IMR-90 (cell line): ENCODE measurements around the gene EIF3A. TPM values are rescaled to one million over a fixed set of nuclear protein-coding genes. Genes with fewer than 3 reads are reported as not detected.

Experiments used
- ATAC-seq: fragments of 200-7000 bp; cut with Tn5 transposase; 2 replicates; pipeline ENCODE4 v1.9.1; 2020; ENCODE audit warnings: low read depth, mild to moderate bottlenecking, moderate library complexity
- BruUV-seq: library from RNA; stranded (reverse); fragments of 400-500 nt; replicated peaks from 2 replicates; lab custom pipeline; 2021; lab: Mats Ljungman, UMichigan
- CTCF ChIA-PET: fragments of 300-600 bp; formaldehyde crosslinking; extraction: SDS; loops from one replicate; lab custom pipeline; 2021; ENCODE audit warnings: antibody characterized with exemption; lab: Yijun Ruan, JAX
- POLR2A ChIA-PET: fragments of 300-600 bp; sonication (Branson Sonifier 250); formaldehyde crosslinking; loops from one replicate; lab custom pipeline; 2022; ENCODE audit warnings: antibody characterized with exemption; ENCODE audit not compliant: unreplicated experiment; lab: Charles Lee
- DNase-seq: peaks from one replicate; pipeline ENCODE4 v3.0.0; 2013
- H2AFZ ChIP-seq: replicated peaks from 2 replicates; pipeline ENCODE3; 2013; ENCODE audit warnings: low read length, mild to moderate bottlenecking; ENCODE audit not compliant: poor library complexity
- H2AK5ac ChIP-seq: 2 replicates; pipeline ENCODE4 v1.6.1; 2013; ENCODE audit warnings: low read depth, low read length, inconsistent platforms
- H2AK9ac ChIP-seq: replicated peaks from 2 replicates; pipeline ENCODE3; 2013; ENCODE audit warnings: mild to moderate bottlenecking, low read depth, low read length, moderate library complexity; ENCODE audit not compliant: poor library complexity
- H2BK120ac ChIP-seq: 2 replicates; pipeline ENCODE4 v1.6.1; 2013; ENCODE audit warnings: low read depth, low read length, inconsistent platforms
- H2BK15ac ChIP-seq: 3 replicates; pipeline ENCODE4 v1.6.1; 2013; ENCODE audit warnings: low read depth, low read length, inconsistent platforms
- H2BK20ac ChIP-seq: 2 replicates; pipeline ENCODE4 v1.6.1; 2013; ENCODE audit warnings: low read depth, mild to moderate bottlenecking, inconsistent platforms, low read length, moderate library complexity
- H2BK5ac ChIP-seq: 2 replicates; pipeline ENCODE4 v1.6.1; 2013; ENCODE audit warnings: mild to moderate bottlenecking, low read depth, low read length, inconsistent platforms; ENCODE audit not compliant: poor library complexity, severe bottlenecking
- H3K14ac ChIP-seq: replicated peaks from 2 replicates; pipeline ENCODE4 v1.6.1; 2013; ENCODE audit warnings: low read depth, low read length, inconsistent platforms
- H3K18ac ChIP-seq: 2 replicates; pipeline ENCODE4 v1.6.1; 2013; ENCODE audit warnings: low read depth, low read length, control low read depth
- H3K23ac ChIP-seq: 2 replicates; pipeline ENCODE4 v1.6.1; 2013; ENCODE audit warnings: low read depth, low read length, inconsistent platforms
- H3K27ac ChIP-seq: 2 replicates; pipeline ENCODE4 v1.5.1; 2013; ENCODE audit warnings: mild to moderate bottlenecking, control low read depth, low read length; ENCODE audit not compliant: insufficient read depth
- H3K27me3 ChIP-seq: 2 replicates; pipeline ENCODE4 v1.6.1; 2013; ENCODE audit warnings: low read length; ENCODE audit not compliant: control insufficient read depth, insufficient read depth
- H3K36me3 ChIP-seq: 2 replicates; pipeline ENCODE4 v1.6.1; 2013; ENCODE audit warnings: low read length, mixed read lengths; ENCODE audit not compliant: control insufficient read depth, insufficient read depth
- H3K4ac ChIP-seq: 2 replicates; pipeline ENCODE4 v1.6.1; 2013; ENCODE audit warnings: low read depth, low read length, inconsistent platforms
- H3K4me1 ChIP-seq: 2 replicates; pipeline ENCODE4 v1.6.1; 2013; ENCODE audit warnings: low read length, mixed read lengths; ENCODE audit not compliant: control insufficient read depth, insufficient read depth
- H3K4me2 ChIP-seq: 2 replicates; pipeline ENCODE4 v1.6.1; 2013; ENCODE audit warnings: low read depth, mild to moderate bottlenecking, control low read depth, low read length, moderate library complexity
- H3K4me3 ChIP-seq: 2 replicates; pipeline ENCODE4 v1.5.1; 2013; ENCODE audit warnings: low read depth, mild to moderate bottlenecking, control low read depth, low read length, moderate library complexity; ENCODE audit not compliant: insufficient read depth
- H3K56ac ChIP-seq: 2 replicates; pipeline ENCODE4 v1.6.1; 2013; ENCODE audit warnings: low read length, inconsistent platforms; ENCODE audit not compliant: insufficient read depth; ENCODE audit errors: extremely low read depth
- H3K79me1 ChIP-seq, 2 experiments: 2 replicates each; pipeline ENCODE4 v1.6.1; 2013; ENCODE audit warnings: low read length in 2 of 2, inconsistent platforms in 1 of 2, low read depth in 1 of 2
- H3K9ac ChIP-seq: 2 replicates; pipeline ENCODE4 v1.6.1; 2013; ENCODE audit warnings: low read depth, low read length, control low read depth
- H3K9me1 ChIP-seq: 2 replicates; pipeline ENCODE4 v1.6.1; 2013; ENCODE audit warnings: low read length, inconsistent platforms; ENCODE audit not compliant: insufficient read depth
- H3K9me3 ChIP-seq: 2 replicates; pipeline ENCODE4 v1.6.1; 2013; ENCODE audit warnings: low read length; ENCODE audit not compliant: control insufficient read depth, insufficient read depth
- H4K20me1 ChIP-seq: 2 replicates; pipeline ENCODE4 v1.6.1; 2013; ENCODE audit warnings: low read length, inconsistent platforms; ENCODE audit not compliant: insufficient read depth
- H4K5ac ChIP-seq: 2 replicates; pipeline ENCODE4 v1.6.1; 2013; ENCODE audit warnings: mild to moderate bottlenecking, low read depth, low read length, control low read depth
- H4K8ac ChIP-seq, 2 experiments: 2 replicates each; pipeline ENCODE4 v1.6.1; 2013; ENCODE audit warnings: low read depth in 2 of 2, low read length in 2 of 2, control low read depth in 1 of 2, inconsistent platforms in 1 of 2
- H4K91ac ChIP-seq: 2 replicates; pipeline ENCODE4 v1.6.1; 2013; ENCODE audit warnings: low read depth, low read length, inconsistent platforms; ENCODE audit not compliant: insufficient read depth
- CHD1 ChIP-seq: IDR thresholded peaks from 2 replicates; pipeline ENCODE4 v1.6.1; 2012; ENCODE audit warnings: low read depth, low read length, improper control_type of control experiment
- WGBS, 2 experiments: methylation state at CpG; one replicate each; pipeline versions ENCODE4 v1.1.5 to v1.1.7; 2013; ENCODE audit warnings: missing lambda C conversion rate in 2 of 2; ENCODE audit not compliant: insufficient read length in 1 of 2; ENCODE audit errors: extremely low coverage in 2 of 2; 5-methylcytosine and 5-hydroxymethylcytosine counted together
- dilution Hi-C: fragments of 300-500 bp; cut with HindIII; formaldehyde crosslinking; loops from one replicate; pipeline ENCODE4 v1.14.3; 2018; ENCODE audit warnings: low sequenced_read_pairs; ENCODE audit not compliant: unreplicated experiment
- in situ Hi-C: fragments of 300-500 bp; cut with MboI; formaldehyde crosslinking; loops from 3 replicates; pipeline ENCODE4 v1.14.3; 2019; ENCODE audit warnings: low sequenced_read_pairs, inconsistent platforms, mixed read lengths
- intact Hi-C: fragments of 100-400 bp; cut with micrococcal nuclease; formaldehyde crosslinking; loops from 2 replicates; pipeline ENCODE4 v1.10.0; 2022
- polyA plus RNA-seq, 3 experiments: library from polyadenylated mRNA; depleted of rRNA; stranded (reverse); fragments of >200 nt; gene quantifications; 2 replicates each; pipeline ENCODE4 v1.2.3, GENCODE V29; 2012; ENCODE audit warnings: low replicate concordance in 1 of 3
- total RNA-seq: library from RNA; depleted of rRNA; stranded (reverse); fragments of >200 nt; gene quantifications from 2 replicates; pipeline ENCODE4 v1.2.3, GENCODE V29; 2012

Gene EIF3A
- total and polyA plus RNA-seq, 2 of the 4 experiments (the other 2 are of a cell fraction) = 49.6 to 145 TPM

DNA sequence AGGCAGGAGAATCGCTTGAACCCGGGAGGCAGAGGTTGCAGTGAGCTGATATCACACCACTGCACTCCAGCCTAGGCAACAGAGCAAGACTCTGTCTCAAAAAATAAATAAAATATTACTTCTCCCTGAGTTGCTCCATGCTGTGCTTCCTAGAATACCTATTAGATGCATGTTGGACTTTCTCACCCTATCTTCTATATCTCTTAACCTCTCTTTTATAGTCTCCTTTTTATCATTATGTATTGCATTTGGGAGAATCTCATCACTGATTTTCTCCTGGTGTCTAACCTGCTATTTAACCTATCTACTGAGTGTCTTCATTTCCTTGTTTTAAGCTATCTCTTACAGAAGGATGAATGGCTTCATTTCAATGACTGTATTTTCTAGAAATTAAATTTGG lies 83.2 kb downstream of the EIF3A start:
- no peak overlapping the region for H3K14ac ChIP-seq
- H3K18ac ChIP-seq = no peak overlapping the region
- ATAC-seq (no peak), DNase-seq (no peak)
- no peak overlapping the region for H3K4ac ChIP-seq
- no peak overlapping the region for H3K27ac ChIP-seq
- H3K36me3 ChIP-seq = no peaks in the 10 kb centered on the region
- dilution Hi-C loops (no loop called here), in situ Hi-C loops (no loop called here), intact Hi-C loops (no loop called here)
- no peak overlapping the region for H4K91ac ChIP-seq
- no peak overlapping the region for H3K56ac ChIP-seq
- no peak overlapping the region for H3K23ac ChIP-seq
- no peak overlapping the region for H2AK5ac ChIP-seq
- no peak overlapping the region for H2BK20ac ChIP-seq
- H3K4me1 ChIP-seq = no peaks in the 10 kb centered on the region
- H2BK120ac ChIP-seq = no peak overlapping the region
- no peak overlapping the region for H4K8ac ChIP-seq
- peaks cover 50% of the 10 kb centered on the region for H3K27me3 ChIP-seq
- no peaks in the 10 kb centered on the region for H4K20me1 ChIP-seq
- no peak overlapping the region for H4K5ac ChIP-seq
- no CpG with 5 or more reads among the region's 2 CpGs for WGBS, 2 experiments
- no peak overlapping the region for H3K9ac ChIP-seq
- no peaks in the 10 kb centered on the region for H3K79me1 ChIP-seq
- CTCF ChIA-PET = no interaction called here
- POLR2A ChIA-PET = no interaction called here
- no peak overlapping the region for H2AFZ ChIP-seq
- H3K9me3 ChIP-seq = peaks cover 6% of the 10 kb centered on the region; the same call in 1 of the 2 replicates
- no peak overlapping the region for H2AK9ac ChIP-seq
- no peak overlapping the region for H3K4me3 ChIP-seq
- H3K4me2 ChIP-seq = no peak overlapping the region
- no TSS peak for BruUV-seq
- no peak for TF ChIP-seq CHD1
- no peak overlapping the region for H2BK5ac ChIP-seq
- no peaks in the 10 kb centered on the region for H3K9me1 ChIP-seq
- no peak overlapping the region for H2BK15ac ChIP-seq
